GM10266 (cell line): ENCODE data around the gene CELF2.

Source experiments
- DNase-seq: peaks from one replicate; pipeline ENCODE4 v3.0.0; 2012; ENCODE audit errors: extremely low spot score
- TF ChIP-seq, protein P1 (sequence below): IDR thresholded peaks from 2 replicates; pipeline ENCODE4 v1.5.1; 2012; ENCODE audit warnings: mild to moderate bottlenecking, low read depth; ENCODE audit not compliant: control insufficient read depth, insufficient read depth; ENCODE audit errors: missing control alignments

The CELF2 gene

DNA sequence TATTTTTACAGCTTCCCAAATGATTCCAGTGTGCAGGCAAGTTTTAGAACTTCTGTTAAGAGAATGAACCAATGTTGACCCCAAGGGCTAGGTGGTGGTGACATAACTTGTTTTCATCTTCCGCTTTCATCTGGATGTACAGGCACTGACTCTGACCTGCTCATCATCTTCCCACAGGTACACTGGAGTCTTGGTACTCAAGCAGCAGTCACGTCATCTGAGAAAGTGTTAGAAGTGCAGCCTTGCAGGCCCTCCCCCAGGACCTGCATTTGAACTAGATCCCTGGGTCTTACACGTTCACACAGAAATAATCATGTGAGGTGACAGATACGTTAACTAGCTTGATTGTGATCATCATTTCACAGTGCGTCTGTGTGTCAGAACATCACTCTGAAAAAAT is 212.2 kb downstream of the CELF2 start:
- no peak for DNase-seq
- TF ChIP-seq, protein P1, sequence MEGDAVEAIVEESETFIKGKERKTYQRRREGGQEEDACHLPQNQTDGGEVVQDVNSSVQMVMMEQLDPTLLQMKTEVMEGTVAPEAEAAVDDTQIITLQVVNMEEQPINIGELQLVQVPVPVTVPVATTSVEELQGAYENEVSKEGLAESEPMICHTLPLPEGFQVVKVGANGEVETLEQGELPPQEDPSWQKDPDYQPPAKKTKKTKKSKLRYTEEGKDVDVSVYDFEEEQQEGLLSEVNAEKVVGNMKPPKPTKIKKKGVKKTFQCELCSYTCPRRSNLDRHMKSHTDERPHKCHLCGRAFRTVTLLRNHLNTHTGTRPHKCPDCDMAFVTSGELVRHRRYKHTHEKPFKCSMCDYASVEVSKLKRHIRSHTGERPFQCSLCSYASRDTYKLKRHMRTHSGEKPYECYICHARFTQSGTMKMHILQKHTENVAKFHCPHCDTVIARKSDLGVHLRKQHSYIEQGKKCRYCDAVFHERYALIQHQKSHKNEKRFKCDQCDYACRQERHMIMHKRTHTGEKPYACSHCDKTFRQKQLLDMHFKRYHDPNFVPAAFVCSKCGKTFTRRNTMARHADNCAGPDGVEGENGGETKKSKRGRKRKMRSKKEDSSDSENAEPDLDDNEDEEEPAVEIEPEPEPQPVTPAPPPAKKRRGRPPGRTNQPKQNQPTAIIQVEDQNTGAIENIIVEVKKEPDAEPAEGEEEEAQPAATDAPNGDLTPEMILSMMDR, result no peak

DNA sequence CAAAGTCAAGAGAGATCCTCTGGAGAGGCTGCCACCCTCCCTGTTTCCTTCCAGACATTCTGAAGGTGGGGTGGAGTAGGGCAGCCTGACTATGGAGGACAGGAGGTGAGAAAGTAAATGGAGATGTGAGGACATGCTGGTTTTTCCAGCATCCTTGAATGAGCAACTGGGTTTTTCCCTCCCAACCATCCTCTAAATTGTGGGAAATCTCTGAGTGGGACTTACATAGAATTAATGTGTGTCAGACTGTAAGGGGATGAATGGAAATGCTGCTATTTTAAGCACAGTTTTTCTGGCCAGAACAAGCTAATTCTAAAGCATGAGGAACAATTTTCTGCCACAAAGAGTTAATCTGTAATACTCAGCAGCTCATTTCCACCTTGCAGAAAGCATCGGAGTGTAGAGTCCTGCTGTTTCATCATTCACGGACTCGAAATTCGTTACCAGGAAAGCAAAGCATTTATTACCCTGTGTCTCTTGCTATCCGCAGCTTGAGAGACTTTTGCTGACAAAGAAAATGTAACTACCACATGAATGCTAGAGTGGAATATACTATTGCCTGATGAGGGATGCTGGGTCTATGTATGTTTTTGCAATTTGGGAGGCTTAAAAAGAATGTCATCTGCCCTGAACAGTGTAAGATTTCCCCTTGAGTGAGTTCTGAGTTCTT is 213.0 kb downstream of the CELF2 start:
- TF ChIP-seq, protein P1, result no peak
- no peak for DNase-seq

DNA sequence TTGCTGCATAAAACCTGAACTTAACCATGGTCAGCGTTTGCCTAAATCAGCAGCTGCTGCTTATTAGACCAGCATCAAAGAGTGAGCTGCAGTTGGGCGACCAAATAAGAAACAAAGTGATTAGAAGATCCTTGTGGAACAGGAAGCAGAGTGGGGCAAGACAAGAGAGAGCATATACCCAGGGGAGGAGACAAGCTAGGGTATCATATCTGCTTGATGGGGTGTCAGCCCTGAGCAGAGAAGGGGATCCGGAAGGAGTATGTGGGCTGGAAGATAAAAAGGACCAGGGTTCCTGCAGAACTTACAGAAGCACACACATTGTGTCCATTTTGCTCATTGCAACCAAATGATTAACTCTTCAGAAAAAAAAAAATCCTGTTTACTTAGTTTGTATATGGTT is 213.6 kb downstream of the CELF2 start:
- no peak for DNase-seq
- TF ChIP-seq, protein P1, result no peak

GRCh38 chr10:11232222-11232961 is 214.7 kb downstream of the CELF2 start:
- no peak for DNase-seq
- TF ChIP-seq, protein P1, result no peak

- no peak for DNase-seq
- TF ChIP-seq, protein P1, result no peak
These were observed 217.3 kb downstream of the CELF2 start for GRCh38 chr10:11234857-11235531.

DNA sequence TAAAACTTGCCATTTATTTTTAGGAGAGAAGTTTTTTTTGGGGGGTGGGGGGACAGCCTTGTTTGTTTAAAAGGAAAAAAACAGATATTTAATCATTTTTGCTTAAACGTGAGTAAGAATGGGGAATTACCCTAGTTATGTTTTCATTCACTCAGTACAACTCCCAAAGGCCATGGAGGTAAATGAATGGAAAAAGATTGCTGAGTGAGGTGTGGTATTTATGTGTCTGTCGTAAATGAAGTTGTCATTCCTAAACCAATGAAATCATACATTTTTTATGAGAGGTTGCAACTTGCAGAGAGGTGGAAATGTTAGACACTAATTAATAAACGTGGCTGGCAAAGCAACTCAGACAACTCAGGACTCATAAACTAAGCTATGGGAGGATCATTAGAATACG is 218.1 kb downstream of the CELF2 start:
- TF ChIP-seq, protein P1, result no peak
- DNase-seq, result no peak
